H9 (cell line): ENCODE data around the gene ATP6V1C2. TPM values are rescaled to one million over a fixed set of nuclear protein-coding genes. Genes with fewer than 3 reads are reported as not detected.
A peak's percentile ranks its signal among the peaks of the same experiment; 100 is the strongest.

Experiments
- DNase-seq: peaks from one replicate; pipeline ENCODE4 v3.0.0-alpha.2; 2017
- H2AFZ ChIP-seq: one replicate; pipeline ENCODE4 v1.6.1; 2013; ENCODE audit warnings: mild to moderate bottlenecking, low read length, control low read depth, moderate library complexity
- H2AK5ac ChIP-seq: 2 replicates; pipeline ENCODE4 v1.6.1; 2013; ENCODE audit warnings: low read length, control low read depth, mixed read lengths; ENCODE audit not compliant: insufficient read length
- H2BK120ac ChIP-seq: one replicate; pipeline ENCODE4 v1.6.1; 2013; ENCODE audit warnings: low read depth, mild to moderate bottlenecking, low read length, control low read depth, inconsistent platforms; ENCODE audit not compliant: poor library complexity, severe bottlenecking
- H2BK12ac ChIP-seq: 2 replicates; pipeline ENCODE4 v1.6.1; 2013; ENCODE audit warnings: low read length, control low read depth, mixed read lengths, low read depth; ENCODE audit not compliant: insufficient read length
- H2BK15ac ChIP-seq: 2 replicates; pipeline ENCODE4 v1.6.1; 2013; ENCODE audit warnings: low read depth, low read length, control low read depth
- H2BK20ac ChIP-seq: one replicate; pipeline ENCODE4 v1.6.1; 2013; ENCODE audit warnings: low read depth, mild to moderate bottlenecking, low read length, control low read depth, inconsistent platforms; ENCODE audit not compliant: poor library complexity, severe bottlenecking
- H2BK5ac ChIP-seq: 2 replicates; pipeline ENCODE4 v1.6.1; 2013; ENCODE audit warnings: low read length, control low read depth, mixed read lengths; ENCODE audit not compliant: insufficient read length
- H3K14ac ChIP-seq: 2 replicates; pipeline ENCODE4 v1.6.1; 2013; ENCODE audit warnings: low read length, control low read depth; ENCODE audit not compliant: insufficient read depth
- H3K18ac ChIP-seq: 2 replicates; pipeline ENCODE4 v1.6.1; 2013; ENCODE audit warnings: low read depth, mild to moderate bottlenecking, mixed read lengths, low read length, control low read depth; ENCODE audit not compliant: insufficient read length
- H3K23ac ChIP-seq: 2 replicates; pipeline ENCODE4 v1.6.1; 2013; ENCODE audit warnings: low read length, control low read depth, mixed read lengths, low read depth; ENCODE audit not compliant: insufficient read length
- H3K23me2 ChIP-seq: 2 replicates; pipeline ENCODE4 v1.6.1; 2013; ENCODE audit warnings: low read depth, mild to moderate bottlenecking, mixed read lengths, low read length, control low read depth; ENCODE audit not compliant: insufficient read length, poor library complexity, severe bottlenecking
- H3K27ac ChIP-seq: 2 replicates; pipeline ENCODE4 v1.5.1; 2013; ENCODE audit warnings: low read length, control low read depth, mixed read lengths, low read depth; ENCODE audit not compliant: insufficient read length
- H3K27me3 ChIP-seq: 2 replicates; pipeline ENCODE4 v1.6.1; 2013; ENCODE audit warnings: low read length, control low read depth, inconsistent platforms; ENCODE audit not compliant: insufficient read depth
- H3K4ac ChIP-seq: 2 replicates; pipeline ENCODE4 v1.6.1; 2013; ENCODE audit warnings: low read depth, mild to moderate bottlenecking, control low read depth, inconsistent platforms, low read length, moderate library complexity
- H3K4me1 ChIP-seq: 2 replicates; pipeline ENCODE4 v1.6.1; 2013; ENCODE audit warnings: low read length, control low read depth, inconsistent platforms; ENCODE audit not compliant: insufficient read depth
- H3K4me2 ChIP-seq: 2 replicates; pipeline ENCODE4 v1.6.1; 2013; ENCODE audit warnings: low read length, control low read depth, mixed read lengths; ENCODE audit not compliant: insufficient read length, insufficient read depth
- H3K56ac ChIP-seq: 2 replicates; pipeline ENCODE4 v1.6.1; 2013; ENCODE audit warnings: low read depth, mild to moderate bottlenecking, mixed read lengths, low read length, control low read depth; ENCODE audit not compliant: insufficient read length
- H3K79me1 ChIP-seq: 2 replicates; pipeline ENCODE4 v1.6.1; 2013; ENCODE audit warnings: low read depth, mild to moderate bottlenecking, moderate library complexity, low read length, control low read depth, inconsistent platforms; ENCODE audit not compliant: insufficient read depth, poor library complexity, severe bottlenecking
- H3K79me2 ChIP-seq: 2 replicates; pipeline ENCODE4 v1.6.1; 2013; ENCODE audit warnings: low read length, control low read depth, inconsistent platforms; ENCODE audit not compliant: insufficient read depth
- H3K9ac ChIP-seq: 2 replicates; pipeline ENCODE4 v1.6.1; 2013; ENCODE audit warnings: low read length, control low read depth, mixed read lengths; ENCODE audit not compliant: insufficient read length; ENCODE audit errors: extremely low read depth
- H3K9me3 ChIP-seq: one replicate; pipeline ENCODE4 v1.6.1; 2013; ENCODE audit warnings: low read depth, low read length, inconsistent platforms; ENCODE audit not compliant: control insufficient read depth
- H3T11ph ChIP-seq: one replicate; pipeline ENCODE4 v1.6.1; 2013; ENCODE audit warnings: mild to moderate bottlenecking, low read length, control low read depth, inconsistent platforms
- H4K20me1 ChIP-seq: one replicate; pipeline ENCODE4 v1.6.1; 2013; ENCODE audit not compliant: control insufficient read depth, insufficient read length, insufficient read depth
- H4K5ac ChIP-seq: 2 replicates; pipeline ENCODE4 v1.6.1; 2013; ENCODE audit warnings: low read depth, mild to moderate bottlenecking, mixed read lengths, low read length, control low read depth; ENCODE audit not compliant: insufficient read length
- H4K8ac ChIP-seq: replicated peaks from 2 replicates; pipeline ENCODE4 v1.6.1; 2013; ENCODE audit warnings: low read length, control low read depth, mixed read lengths, low read depth; ENCODE audit not compliant: insufficient read length
- H4K91ac ChIP-seq: 2 replicates; pipeline ENCODE4 v1.6.1; 2013; ENCODE audit warnings: low read depth, mild to moderate bottlenecking, moderate library complexity, mixed read lengths, low read length, control low read depth; ENCODE audit not compliant: insufficient read length
- H3K27ac Mint-ChIP-seq, 3 experiments: 2 replicates in 2 of 3; 3 replicates in 1 of 3; pipeline ENCODE4 v1.8.0; 2020 to 2021; ENCODE audit warnings: mixed read lengths in 3 of 3, mild to moderate bottlenecking in 1 of 3, moderate library complexity in 1 of 3
- H3K27me3 Mint-ChIP-seq: 2 replicates; pipeline ENCODE4 v1.8.0; 2021; ENCODE audit warnings: low read depth, mild to moderate bottlenecking, moderate library complexity, mixed read lengths
- H3K36me3 Mint-ChIP-seq, 3 experiments: 2 replicates in 2 of 3; 3 replicates in 1 of 3; pipeline ENCODE4 v1.8.0; 2020 to 2021; ENCODE audit warnings: low read depth in 3 of 3, mixed read lengths in 3 of 3; ENCODE audit not compliant: insufficient read depth in 1 of 3
- H3K4me1 Mint-ChIP-seq, 2 experiments: 2 replicates each; pipeline ENCODE4 v1.8.0; 2020; ENCODE audit warnings: mixed read lengths in 2 of 2
- H3K4me3 Mint-ChIP-seq, 2 experiments: 2 replicates in 1 of 2; 3 replicates in 1 of 2; pipeline ENCODE4 v1.8.0; 2020 to 2021; ENCODE audit warnings: mild to moderate bottlenecking in 2 of 2, mixed read lengths in 2 of 2, moderate library complexity in 1 of 2
- H3K9me3 Mint-ChIP-seq, 2 experiments: 2 replicates in 1 of 2; 3 replicates in 1 of 2; pipeline ENCODE4 v1.8.0; 2020; ENCODE audit warnings: mild to moderate bottlenecking in 2 of 2, mixed read lengths in 2 of 2, moderate library complexity in 1 of 2
- WGBS: extraction: QIAGEN DNeasy Blood & Tissue Kit; methylation state at CpG from one replicate; pipeline ENCODE4 v1.1.7; 2013; ENCODE audit warnings: missing lambda C conversion rate, low lambda C conversion rate, mixed read lengths; ENCODE audit not compliant: insufficient read length; ENCODE audit errors: extremely low coverage; 5-methylcytosine and 5-hydroxymethylcytosine counted together
- total RNA-seq: library from RNA; stranded (reverse); gene quantifications from 2 replicates; pipeline ENCODE4 v1.2.1, GENCODE V29; 2021
- TF ChIP-seq, protein P1 (sequence below): fragments of 200-600 bp; sonication (generic); conservative IDR thresholded peaks from 3 replicates; pipeline ENCODE4 v1.8.0; 2021; ENCODE audit warnings: antibody characterized with exemption, mild to moderate bottlenecking

ATP6V1C2 gene
- total RNA-seq, 1 experiment from 2014 or later, result 1.2 TPM

DNA sequence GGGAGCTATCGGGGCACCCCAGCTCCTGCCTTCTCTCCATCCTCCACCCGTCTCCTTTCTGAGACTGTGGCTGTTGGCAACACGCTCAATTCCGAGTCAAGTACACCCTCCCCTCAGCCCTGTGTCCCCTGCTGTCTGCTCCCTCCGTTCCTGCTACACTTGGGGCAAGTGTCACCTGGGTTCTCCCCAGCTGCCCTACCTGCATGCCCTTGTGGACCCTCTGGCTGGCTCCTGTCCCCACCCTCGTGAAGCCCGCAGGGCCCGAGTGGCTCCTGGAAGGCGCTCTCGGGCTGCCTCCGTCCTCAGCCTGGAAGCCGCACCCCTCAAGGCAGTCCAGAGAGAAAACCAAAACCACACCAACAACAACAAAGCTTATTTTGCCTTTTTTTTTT, 57.3 kb downstream of the ATP6V1C2 start:
- Histone ChIP-seq H3K27me3 (no peaks in the 10 kb centered on the region), H3K79me2 (no peaks in the 10 kb centered on the region), H2BK5ac (no peak overlapping the region), H3K56ac (no peak overlapping the region), H2AK5ac (no peak overlapping the region), H2AFZ (no peak overlapping the region), H4K8ac (no peak overlapping the region), H3K23ac (no peak overlapping the region), H4K20me1 (no peaks in the 10 kb centered on the region), H2BK12ac (no peak overlapping the region), H2BK15ac (no peak overlapping the region), H3K4me2 (no peak overlapping the region), H3K27ac (no peak overlapping the region), H3K23me2 (no peaks in the 10 kb centered on the region), H4K5ac (no peak overlapping the region), H2BK20ac (no peak overlapping the region), H4K91ac (no peak overlapping the region), H3K4ac (no peak overlapping the region), H3K18ac (no peak overlapping the region), H3K9ac (no peak overlapping the region), H3K14ac (no peak overlapping the region), H3K4me1 (no peaks in the 10 kb centered on the region), H3T11ph (no peak overlapping the region), H2BK120ac (no peak overlapping the region), H3K9me3 (no peaks in the 10 kb centered on the region), H3K79me1 (no peaks in the 10 kb centered on the region)
- no peak overlapping the region for H3K4me3 Mint-ChIP-seq
- no peaks in the 10 kb centered on the region for H3K9me3 Mint-ChIP-seq
- no CpG with 5 or more reads among the region's 12 CpGs for WGBS
- H3K27ac Mint-ChIP-seq, result peak overlapping the region; percentile 49 to 74 (median 62); a peak in 2 of 7 replicates
- peaks cover 22 to 39% (median 35%) of the 10 kb centered on the region in 3 experiments; a peak in 6 of 7 replicates for H3K36me3 Mint-ChIP-seq
- H3K27me3 Mint-ChIP-seq, result no peaks in the 10 kb centered on the region
- TF ChIP-seq, protein P1, sequence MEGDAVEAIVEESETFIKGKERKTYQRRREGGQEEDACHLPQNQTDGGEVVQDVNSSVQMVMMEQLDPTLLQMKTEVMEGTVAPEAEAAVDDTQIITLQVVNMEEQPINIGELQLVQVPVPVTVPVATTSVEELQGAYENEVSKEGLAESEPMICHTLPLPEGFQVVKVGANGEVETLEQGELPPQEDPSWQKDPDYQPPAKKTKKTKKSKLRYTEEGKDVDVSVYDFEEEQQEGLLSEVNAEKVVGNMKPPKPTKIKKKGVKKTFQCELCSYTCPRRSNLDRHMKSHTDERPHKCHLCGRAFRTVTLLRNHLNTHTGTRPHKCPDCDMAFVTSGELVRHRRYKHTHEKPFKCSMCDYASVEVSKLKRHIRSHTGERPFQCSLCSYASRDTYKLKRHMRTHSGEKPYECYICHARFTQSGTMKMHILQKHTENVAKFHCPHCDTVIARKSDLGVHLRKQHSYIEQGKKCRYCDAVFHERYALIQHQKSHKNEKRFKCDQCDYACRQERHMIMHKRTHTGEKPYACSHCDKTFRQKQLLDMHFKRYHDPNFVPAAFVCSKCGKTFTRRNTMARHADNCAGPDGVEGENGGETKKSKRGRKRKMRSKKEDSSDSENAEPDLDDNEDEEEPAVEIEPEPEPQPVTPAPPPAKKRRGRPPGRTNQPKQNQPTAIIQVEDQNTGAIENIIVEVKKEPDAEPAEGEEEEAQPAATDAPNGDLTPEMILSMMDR, result no peak
- peaks cover 4 to 11% of the 10 kb centered on the region in 2 experiments; a peak in 3 of 4 replicates for H3K4me1 Mint-ChIP-seq
- DNase-seq, result no peak
